Activated CD8-positive, alpha-beta memory T cell treated with anti-CD3 and anti-CD28 coated beads, Interleukin-2, amount 50 U/mL, for 1 hour (primary cell): ENCODE results near the gene ABCA3.
A peak's percentile ranks its signal among the peaks of the same experiment; 100 is the strongest.
"Not testable (repeated sequence)": the region's sequence is repeated elsewhere in the genome, so short reads cannot be mapped to it uniquely, and the experiment has no call there.

Experiments used
- DNase-seq: peaks from one replicate; pipeline ENCODE4 v3.0.0-alpha.2; 2020; ENCODE audit errors: extremely low read depth

The ABCA3 gene

GRCh38 chr16:2257726-2258125 is 82.8 kb downstream of the ABCA3 start:
- DNase-seq: no peak

DNA sequence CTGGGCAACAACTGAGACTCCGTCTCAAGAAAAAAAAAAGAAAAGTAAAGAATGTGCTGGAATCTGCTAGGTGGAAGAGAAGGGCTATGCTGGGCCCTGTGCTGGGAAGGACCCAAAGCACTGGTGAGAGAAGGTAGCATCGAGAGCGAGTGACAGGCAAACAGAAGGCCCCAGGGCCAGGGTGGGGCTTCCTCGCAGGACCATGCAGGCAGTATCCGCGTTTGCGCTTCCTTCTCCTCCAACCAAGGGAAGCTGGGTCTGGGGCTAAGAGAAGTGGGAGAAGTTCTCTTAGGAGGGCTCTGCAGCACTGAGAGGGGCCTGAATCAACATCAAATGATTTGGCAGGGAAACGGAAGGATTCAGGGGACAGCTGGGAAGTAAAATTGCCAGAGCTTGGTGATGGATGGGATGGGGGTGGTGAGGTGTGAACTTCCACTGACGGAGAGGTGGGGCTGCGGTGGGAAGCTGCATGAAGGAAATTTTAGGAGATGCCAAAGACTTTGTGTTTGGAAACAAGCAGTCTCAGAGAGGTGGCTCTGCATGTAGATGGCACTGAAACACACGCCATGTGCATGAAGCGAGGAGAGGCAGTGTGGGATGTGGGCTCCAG is 83.9 kb downstream of the ABCA3 start:
- no peak for DNase-seq

DNA sequence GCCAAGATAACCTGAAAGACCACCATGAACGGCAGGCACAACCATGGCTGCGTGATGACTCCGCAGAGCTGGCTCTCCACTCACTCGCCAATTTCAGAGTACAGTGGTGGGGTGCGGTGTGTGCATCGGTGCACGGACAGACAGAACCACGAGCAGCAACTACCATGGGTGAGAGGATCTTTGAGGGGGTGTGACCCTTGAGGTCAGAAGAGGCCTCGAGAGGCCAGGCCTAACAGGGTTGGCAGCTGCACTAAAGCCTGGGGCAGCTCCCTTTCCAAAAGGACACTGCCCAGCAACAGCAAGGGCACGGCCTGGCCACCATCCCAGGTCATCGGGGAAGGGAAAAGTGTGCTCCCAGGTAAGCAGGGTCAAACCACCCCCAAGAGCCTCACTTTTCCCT is 87.2 kb downstream of the ABCA3 start:
- no peak for DNase-seq

DNA sequence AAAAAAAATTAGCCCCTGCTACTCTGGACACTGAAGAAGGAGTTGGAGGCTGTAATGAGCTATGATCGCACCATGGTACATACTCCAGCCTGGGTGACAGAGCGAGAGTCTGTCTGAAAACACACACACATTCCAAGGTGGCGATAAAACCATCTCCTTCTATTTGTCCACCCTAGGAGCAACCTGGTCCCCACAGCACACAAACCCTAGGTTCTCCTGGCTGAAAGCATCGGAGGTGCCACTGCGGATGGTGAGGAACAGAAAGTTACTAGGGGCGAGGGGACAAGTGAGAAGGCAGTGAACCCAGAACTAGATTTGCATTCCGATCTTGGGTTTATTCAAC is 87.8 kb downstream of the ABCA3 start:
- no peak for DNase-seq

- DNase-seq: peak; percentile 40
Observed at GRCh38 chr16:2251296-2252111, 89.0 kb downstream of the ABCA3 start, which contains the start of gene ECI1. TSS of gene ECI1 (minus strand) at chr16:2251587. CDS start at chr16:2251566, 21 bp downstream.

- DNase-seq: no peak
Observed at GRCh38 chr16:2250652-2251295, 89.8 kb downstream of the ABCA3 start.

GRCh38 chr16:2246301-2246885 is 94.1 kb downstream of the ABCA3 start:
- DNase-seq: no peak

DNA sequence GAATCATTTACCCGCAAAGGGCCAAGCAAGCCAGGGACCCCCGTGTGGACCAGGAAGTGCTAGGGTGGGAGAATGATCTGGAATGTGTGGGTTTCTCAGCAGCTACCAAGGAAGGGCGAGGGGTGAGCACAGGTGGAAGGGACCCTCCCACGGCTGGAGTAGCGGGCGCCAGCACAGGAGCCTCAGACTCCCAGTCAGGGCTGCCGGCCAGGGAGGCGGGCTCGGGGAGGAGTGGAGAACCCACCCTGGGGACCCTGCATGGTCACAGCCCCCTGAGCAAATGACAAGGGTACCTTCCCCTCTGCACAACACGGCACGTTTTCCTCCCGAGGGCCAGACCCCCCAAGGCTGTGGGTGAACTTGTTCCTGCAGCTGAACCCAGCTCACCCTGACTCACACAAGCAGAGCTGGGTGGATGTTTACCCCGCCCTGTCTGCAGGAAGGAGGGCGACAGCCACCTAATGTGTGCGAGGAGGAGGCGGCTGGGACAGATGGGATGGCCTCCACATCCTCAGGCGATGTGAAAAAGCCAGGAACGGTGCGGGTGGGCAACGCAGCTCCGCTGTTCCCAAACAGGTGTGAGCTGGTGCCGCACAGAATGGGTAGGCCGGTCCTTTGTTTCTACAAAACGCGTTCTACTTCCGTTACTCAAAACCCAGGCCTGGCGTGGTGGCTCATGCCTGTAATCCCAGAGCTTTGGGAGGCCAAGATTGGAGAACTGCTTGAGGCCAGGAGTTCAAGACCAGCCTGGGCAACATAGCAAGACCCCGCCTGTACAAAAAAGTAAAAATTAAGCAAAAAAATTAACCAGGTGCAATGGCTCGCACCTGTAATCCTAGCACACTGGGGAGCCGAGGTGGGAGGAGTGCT is 95.4 kb downstream of the ABCA3 start:
- no peak for DNase-seq

DNA sequence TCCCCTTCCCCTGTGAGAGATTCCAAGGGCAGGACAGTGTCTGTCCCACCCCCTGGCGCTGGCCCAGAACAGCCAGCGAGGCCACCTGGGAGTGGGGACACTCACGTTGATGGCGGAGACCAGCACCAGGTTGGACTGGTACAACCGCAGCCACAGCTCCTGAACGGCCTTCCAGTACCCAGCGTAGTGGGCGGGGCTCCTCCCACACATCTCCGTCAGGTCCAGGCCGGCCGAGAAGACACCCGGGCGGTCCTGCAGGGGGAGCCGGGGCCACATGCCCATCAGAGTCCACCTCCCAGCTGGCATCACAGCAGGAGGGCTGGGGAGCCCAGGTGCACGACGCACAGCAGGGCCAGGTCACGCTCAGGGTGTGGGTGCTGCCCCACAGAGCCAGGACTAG is 96.2 kb downstream of the ABCA3 start:
- DNase-seq: no peak

DNA sequence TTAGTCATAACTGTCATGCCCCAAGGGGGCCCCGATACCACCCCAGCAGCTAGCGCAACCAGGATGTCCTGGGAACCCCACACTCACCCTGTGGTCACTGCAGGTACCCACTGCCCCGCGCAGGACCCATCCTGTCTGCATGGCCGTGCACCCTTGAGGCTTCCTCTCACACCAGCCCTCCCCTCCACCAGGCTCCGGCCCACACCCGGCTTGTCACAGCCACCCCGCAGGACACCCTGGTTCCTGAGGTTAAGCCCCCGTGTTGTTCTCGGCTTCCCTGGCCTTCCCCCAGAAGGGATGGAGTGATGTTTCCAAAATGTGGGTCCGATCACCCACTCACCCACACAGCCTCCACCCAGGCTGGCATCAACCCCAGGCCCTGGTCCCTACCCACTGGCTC is 96.7 kb downstream of the ABCA3 start:
- no peak for DNase-seq

GRCh38 chr16:2243031-2243528 is 97.4 kb downstream of the ABCA3 start:
- DNase-seq: no peak

GRCh38 chr16:2242598-2242997 is 97.9 kb downstream of the ABCA3 start:
- DNase-seq: no peak

- DNase-seq: not testable (repeated sequence)
Observed at GRCh38 chr16:2240331-2240730, 100.2 kb downstream of the ABCA3 start.

- no peak for DNase-seq
Observed at GRCh38 chr16:2238838-2239675, 101.5 kb downstream of the ABCA3 start.

- DNase-seq: no peak
Observed at GRCh38 chr16:2238150-2238837, 102.2 kb downstream of the ABCA3 start.

DNA sequence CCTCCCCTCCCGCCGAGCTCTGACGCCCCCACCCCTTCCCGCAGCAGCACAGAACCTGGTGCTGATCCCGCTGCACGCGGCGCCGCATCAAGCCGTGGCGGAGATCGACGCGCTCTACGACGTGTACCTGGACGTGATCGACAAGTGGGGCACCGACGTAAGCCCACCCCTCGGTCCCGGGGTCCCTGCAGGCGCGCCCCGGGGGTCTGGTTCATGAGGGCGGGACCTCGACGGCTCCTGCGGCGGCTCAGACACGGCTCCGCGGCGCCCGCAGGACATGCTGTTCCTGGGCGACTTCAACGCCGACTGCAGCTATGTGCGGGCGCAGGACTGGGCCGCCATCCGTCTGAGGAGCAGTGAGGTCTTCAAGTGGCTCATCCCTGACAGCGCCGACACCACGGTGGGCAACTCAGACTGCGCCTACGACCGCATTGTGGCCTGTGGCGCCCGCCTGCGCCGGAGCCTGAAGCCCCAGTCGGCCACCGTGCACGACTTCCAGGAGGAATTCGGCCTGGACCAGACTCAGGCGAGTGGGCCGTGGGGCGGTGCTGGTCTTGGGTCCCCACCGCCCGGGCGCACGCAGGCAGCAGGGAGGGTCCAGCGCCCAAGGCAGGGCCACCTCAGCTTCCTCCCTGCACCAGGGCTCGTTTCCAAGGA is 102.9 kb downstream of the ABCA3 start:
- DNase-seq: no peak

- DNase-seq: no peak
Observed at GRCh38 chr16:2237102-2237482, 103.4 kb downstream of the ABCA3 start.

- no peak for DNase-seq
Observed at GRCh38 chr16:2236337-2237101, 104.0 kb downstream of the ABCA3 start, which contains the start of gene DNASE1L2. TSS of gene DNASE1L2 (plus strand) at chr16:2236444. CDS start at chr16:2236817, 373 bp downstream.
